Endothelial cell of umbilical vein (primary cell): Measurements from ENCODE around the gene THOC2. TPM values are rescaled to one million over a fixed set of nuclear protein-coding genes. Genes with fewer than 3 reads are reported as not detected.

ENCODE experiments used
- BruUV-seq: library from RNA; stranded (reverse); fragments of 400-500 nt; replicated peaks from 2 replicates; lab custom pipeline; 2021; lab: Mats Ljungman, UMichigan
- CTCF ChIA-PET: fragments of 300-600, 350-600 bp; sonication (Branson Sonifier 250); formaldehyde crosslinking; loops from one replicate; lab custom pipeline; 2021; ENCODE audit warnings: antibody characterized with exemption, inconsistent platforms; lab: Charles Lee
- POLR2A ChIA-PET: fragments of 300-600, 350-600 bp; sonication (Branson Sonifier 250); formaldehyde crosslinking; loops from one replicate; lab custom pipeline; 2021; ENCODE audit warnings: antibody characterized with exemption, inconsistent platforms; lab: Charles Lee
- DNase-seq: peaks from one replicate; pipeline ENCODE4 v3.0.0-alpha.2; 2011; ENCODE audit warnings: low read depth, low spot score
- FAIRE-seq: peaks from 2 replicates; lab custom pipeline; 2011; peaks lifted over from hg19 to GRCh38; lab: Jason Lieb, UNC
- H2AFZ ChIP-seq: 2 replicates; pipeline ENCODE4 v1.6.0; 2012; ENCODE audit warnings: low read depth, low read length, control low read depth, inconsistent platforms
- H3K27ac ChIP-seq: 2 replicates; pipeline ENCODE4 v1.5.1; 2011; ENCODE audit warnings: low read depth, mild to moderate bottlenecking, control low read depth, low read length, moderate library complexity; ENCODE audit not compliant: insufficient read depth
- H3K27me3 ChIP-seq, 2 experiments: 2 replicates each; pipeline versions ENCODE4 v1.6.0 to v1.6.1; 2011; ENCODE audit warnings: low read length in 2 of 2, mixed read lengths in 1 of 2; ENCODE audit not compliant: control insufficient read depth in 2 of 2, insufficient read depth in 2 of 2
- H3K36me3 ChIP-seq, 2 experiments: 2 replicates in 1 of 2; 3 replicates in 1 of 2; pipeline ENCODE4 v1.5.1; 2011; ENCODE audit warnings: low read length in 2 of 2, mild to moderate bottlenecking in 1 of 2, moderate library complexity in 1 of 2; ENCODE audit not compliant: control insufficient read depth in 2 of 2, insufficient read depth in 2 of 2; ENCODE audit errors: extremely low read depth in 1 of 2
- H3K4me1 ChIP-seq: 3 replicates; pipeline ENCODE4 v1.5.1; 2011; ENCODE audit warnings: mild to moderate bottlenecking, low read length; ENCODE audit not compliant: control insufficient read depth, insufficient read depth; ENCODE audit errors: extremely low read depth
- H3K4me2 ChIP-seq: 2 replicates; pipeline ENCODE4 v1.6.1; 2011; ENCODE audit warnings: low read length, control low read depth, mixed read lengths; ENCODE audit not compliant: insufficient read depth
- H3K4me3 ChIP-seq, 3 experiments: fragments of 200-600 bp in 1 of 3; sonication (generic), shearing (Covaris generic) in 1 of 3; replicated peaks in 1 of 3; 2 replicates each; pipeline ENCODE4 v1.5.1; 2011 to 2016; ENCODE audit warnings: control low read depth in 3 of 3, low read length in 3 of 3, mild to moderate bottlenecking in 2 of 3, inconsistent platforms in 1 of 3, low read depth in 1 of 3, moderate library complexity in 1 of 3; ENCODE audit not compliant: insufficient read depth in 1 of 3
- H3K79me2 ChIP-seq: 2 replicates; pipeline ENCODE4 v1.6.0; 2012; ENCODE audit warnings: low read length, inconsistent platforms; ENCODE audit not compliant: control insufficient read depth, insufficient read depth
- H3K9ac ChIP-seq: replicated peaks from 2 replicates; pipeline ENCODE3; 2011; ENCODE audit warnings: low read length, control low read depth; ENCODE audit not compliant: insufficient read depth; ENCODE audit errors: extremely low read depth
- H3K9me1 ChIP-seq: replicated peaks from 3 replicates; pipeline ENCODE4 v1.6.0; 2011; ENCODE audit warnings: mild to moderate bottlenecking, low read length; ENCODE audit not compliant: control insufficient read depth, insufficient read depth; ENCODE audit errors: extremely low read depth
- H3K9me3 ChIP-seq: replicated peaks from 2 replicates; pipeline ENCODE4 v1.5.1; 2012; ENCODE audit warnings: low read length, inconsistent platforms; ENCODE audit not compliant: control insufficient read depth, insufficient read depth
- H4K20me1 ChIP-seq: replicated peaks from 2 replicates; pipeline ENCODE3; 2011; ENCODE audit warnings: mild to moderate bottlenecking, low read length; ENCODE audit not compliant: control insufficient read depth, insufficient read depth; ENCODE audit errors: extremely low read depth
- CTCF ChIP-seq, 2 donors: IDR thresholded peaks; 1 replicate in 1 of 2; 2 replicates in 1 of 2; pipeline ENCODE4 v1.5.1; 2011; ENCODE audit warnings: low read length in 2 of 2, mild to moderate bottlenecking in 2 of 2, moderate library complexity in 2 of 2, control low read depth in 1 of 2, inconsistent platforms in 1 of 2, low read depth in 1 of 2; ENCODE audit not compliant: insufficient read depth in 1 of 2; ENCODE audit errors: extremely low read depth in 1 of 2
- EZH2 ChIP-seq: IDR thresholded peaks from 2 replicates; pipeline ENCODE4 v1.6.1; 2012; ENCODE audit warnings: borderline replicate concordance, low read depth, mild to moderate bottlenecking, moderate library complexity, low read length, inconsistent platforms; ENCODE audit not compliant: severe bottlenecking
- GATA2 ChIP-seq: IDR thresholded peaks from 2 replicates; pipeline ENCODE4 v1.7.0; 2011; ENCODE audit warnings: low read depth, mild to moderate bottlenecking, moderate library complexity, mixed read lengths, low read length; ENCODE audit not compliant: insufficient read length, insufficient read depth
- JUN ChIP-seq: IDR thresholded peaks from 2 replicates; pipeline ENCODE4 v1.6.1; 2011; ENCODE audit warnings: borderline replicate concordance, low read depth; ENCODE audit not compliant: insufficient read length, insufficient read depth
- MAX ChIP-seq: IDR thresholded peaks from 2 replicates; pipeline ENCODE4 v1.6.1; 2011; ENCODE audit not compliant: insufficient read depth, insufficient read length
- MYC ChIP-seq: IDR thresholded peaks from one replicate; pipeline ENCODE4 v1.6.1; 2011; ENCODE audit warnings: mild to moderate bottlenecking, low read depth, low read length
- POLR2A ChIP-seq: IDR thresholded peaks from 2 replicates; pipeline ENCODE4 v1.6.1; 2012; ENCODE audit warnings: low read depth, mild to moderate bottlenecking, control low read depth, low read length
- POLR2AphosphoS5 ChIP-seq: IDR thresholded peaks from 2 replicates; pipeline ENCODE4 v1.6.1; 2012; ENCODE audit warnings: low read depth, mild to moderate bottlenecking, control low read depth, low read length, moderate library complexity; ENCODE audit not compliant: insufficient read depth
- dilution Hi-C: fragments of 300-500 bp; cut with MboI; formaldehyde crosslinking; loops from one replicate; pipeline ENCODE4 v1.15.0; 2019; ENCODE audit warnings: low sequenced_read_pairs; ENCODE audit not compliant: extremely low pct_ligation_motif_present
- intact Hi-C: fragments of 100-400 bp; cut with micrococcal nuclease; formaldehyde crosslinking; loops from one replicate; pipeline ENCODE4 v1.10.0; 2022
- polyA plus RNA-seq, 4 experiments: library from polyadenylated mRNA; depleted of rRNA in 3 of 4; stranded (reverse) in 3 of 4; unstranded in 1 of 4; fragments of >200 nt; gene quantifications; 2 replicates each; pipeline versions ENCODE4 v1.2.1 to v1.2.3, GENCODE V29; 2011 to 2012; ENCODE audit warnings: missing spikeins in 1 of 4
- total RNA-seq: library from RNA; stranded (reverse); gene quantifications from 2 replicates; pipeline ENCODE4 v1.2.3, GENCODE V29; 2021

The THOC2 gene
- total and polyA plus RNA-seq, 2 donors (not counting 3 experiments of a cell fraction or from before 2014, with no cell fraction given) = 26.0 to 72.9 TPM

GRCh38 chrX:123561439-123562215 is 171.2 kb downstream of the THOC2 start:
- TF ChIP-seq MYC = no peak
- TF ChIP-seq CTCF (IDR thresholded peaks at IDR 0.05; ENCODE audit: extremely low read depth in 1 of 2, insufficient read depth in 1 of 2, low read depth in 1 of 2, low read length in 2 of 2) = no peak
- no peak for TF ChIP-seq GATA2
- no peak for TF ChIP-seq POLR2AphosphoS5
- TF ChIP-seq POLR2A = no peak
- TF ChIP-seq EZH2 = no peak
- no peak for TF ChIP-seq JUN
- no peak for TF ChIP-seq MAX
- H3K27me3 ChIP-seq = no peaks in the 10 kb centered on the region
- FAIRE-seq = no peak
- CTCF ChIA-PET = no interaction called here
- intact Hi-C loops (no loop called here), dilution Hi-C loops (no loop called here)
- H3K27ac ChIP-seq = no peak overlapping the region
- no peaks in the 10 kb centered on the region for H3K36me3 ChIP-seq
- no peak overlapping the region for H3K4me3 ChIP-seq
- H3K79me2 ChIP-seq = no peaks in the 10 kb centered on the region
- no peaks in the 10 kb centered on the region for H4K20me1 ChIP-seq
- no peak overlapping the region for H3K4me2 ChIP-seq
- H3K9me3 ChIP-seq = no peaks in the 10 kb centered on the region
- H3K9me1 ChIP-seq = no peaks in the 10 kb centered on the region
- BruUV-seq = no TSS peak
- DNase-seq = no peak
- POLR2A ChIA-PET = no interaction called here
- H2AFZ ChIP-seq = no peak overlapping the region
- no peak overlapping the region for H3K9ac ChIP-seq
- H3K4me1 ChIP-seq = no peaks in the 10 kb centered on the region
